NCI-H1092 (cell line): ENCODE results near the gene DMGDH.

Experiments
- DNase-seq: peaks from one replicate; lab custom pipeline; 2025; lab: John Stamatoyannopoulos, UW

Gene DMGDH

DNA sequence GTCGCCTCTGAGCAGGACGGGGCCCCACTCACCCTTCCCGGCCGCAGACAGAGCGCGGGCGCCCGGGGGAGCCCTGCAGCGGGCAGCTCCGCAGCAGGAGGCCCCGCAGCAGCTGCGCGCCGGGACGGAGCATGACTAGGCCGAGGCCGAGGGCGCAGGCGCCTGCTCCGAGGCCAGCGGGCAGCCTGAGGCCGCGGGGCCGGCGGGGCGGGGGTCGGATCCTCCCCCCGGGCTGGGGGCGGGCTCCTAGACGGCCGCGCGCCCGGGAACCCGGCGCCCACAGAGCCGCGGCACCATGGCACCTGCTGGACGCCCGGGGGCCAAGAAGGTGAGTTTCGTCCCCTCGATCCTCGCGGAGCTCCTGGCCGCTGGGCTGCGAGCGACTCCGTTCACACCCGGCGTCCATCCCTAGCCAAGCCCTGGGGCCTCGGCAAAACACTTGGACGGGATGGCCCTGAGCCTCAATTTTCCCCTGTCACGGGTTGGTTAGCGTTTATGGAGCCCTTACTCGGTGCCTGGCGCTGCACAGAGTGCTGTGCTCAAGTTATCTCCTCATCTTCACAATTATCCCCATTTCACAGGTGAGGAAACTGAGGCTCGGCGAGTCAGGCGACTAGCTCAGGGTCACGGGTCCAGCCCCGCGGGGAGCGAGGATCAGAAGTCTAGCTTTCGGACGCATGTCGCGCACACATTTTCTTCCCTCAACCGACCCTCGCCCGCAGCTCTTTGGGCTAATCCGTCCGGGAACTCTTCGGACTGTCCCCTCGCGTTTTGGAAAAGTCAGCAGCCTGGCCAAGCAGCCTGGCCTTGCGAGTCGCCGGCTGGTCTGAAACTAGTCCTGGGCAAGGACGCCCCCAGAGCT is at the start of gene DMGDH, which contains the start of gene BHMT2:
TSS of gene DMGDH (minus strand) at position 187 of the 862 bp plus-strand sequence. CDS start at position 133, 54 bp downstream.
TSS of gene BHMT2 (plus strand) at position 280 of the 862 bp plus-strand sequence. CDS start at position 296, 16 bp downstream.
- DNase-seq, result no peak

DNA sequence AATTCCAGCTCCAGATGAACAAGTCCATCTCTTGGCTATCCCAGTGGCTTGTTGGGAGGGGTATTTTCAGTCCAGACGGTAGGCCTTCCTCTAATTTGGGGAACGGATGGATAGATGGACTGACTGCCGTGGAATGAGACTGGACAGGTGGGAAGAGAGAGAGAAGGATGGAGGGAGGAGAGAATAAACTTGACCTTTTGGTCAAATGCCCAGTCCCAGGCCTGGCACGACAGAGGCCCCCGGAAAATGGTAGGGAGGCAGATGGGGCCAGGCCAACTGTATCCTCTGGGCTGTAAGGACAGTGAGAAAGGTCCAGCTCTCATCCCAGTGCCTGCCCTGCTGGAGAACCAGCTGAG is 43.2 kb upstream of the DMGDH start:
- no peak for DNase-seq

GRCh38 chr5:79111960-79112702 is 42.7 kb upstream of the DMGDH start:
- no peak for DNase-seq

GRCh38 chr5:79111387-79111959 is 42.0 kb upstream of the DMGDH start, which contains the start of gene BHMT:
TSS of gene BHMT (plus strand) at chr5:79111809. CDS start at chr5:79111886, 77 bp downstream.
- no peak for DNase-seq

- DNase-seq, result no peak
Measured at GRCh38 chr5:79109527-79110492, 40.3 kb upstream of the DMGDH start.

DNA sequence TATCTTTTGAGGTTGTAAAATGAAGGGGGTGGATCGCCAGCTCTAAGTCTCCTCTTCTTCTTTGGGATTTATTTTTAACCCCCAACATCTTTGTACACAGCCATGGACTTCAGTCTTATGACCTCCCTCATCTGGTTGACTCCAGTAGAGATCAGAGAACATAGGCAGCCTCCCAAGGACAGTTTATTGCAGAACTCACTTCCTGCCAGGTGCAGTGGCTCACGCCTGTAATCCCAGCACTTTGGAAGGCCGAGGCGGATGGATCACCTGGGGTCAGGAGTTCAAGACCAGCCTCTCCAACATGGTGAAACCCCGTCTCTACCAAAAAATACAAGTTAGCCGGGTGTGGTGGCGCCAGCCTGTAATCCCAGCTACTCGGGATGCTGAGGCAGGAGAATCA is 39.3 kb upstream of the DMGDH start:
- DNase-seq, result no peak

DNA sequence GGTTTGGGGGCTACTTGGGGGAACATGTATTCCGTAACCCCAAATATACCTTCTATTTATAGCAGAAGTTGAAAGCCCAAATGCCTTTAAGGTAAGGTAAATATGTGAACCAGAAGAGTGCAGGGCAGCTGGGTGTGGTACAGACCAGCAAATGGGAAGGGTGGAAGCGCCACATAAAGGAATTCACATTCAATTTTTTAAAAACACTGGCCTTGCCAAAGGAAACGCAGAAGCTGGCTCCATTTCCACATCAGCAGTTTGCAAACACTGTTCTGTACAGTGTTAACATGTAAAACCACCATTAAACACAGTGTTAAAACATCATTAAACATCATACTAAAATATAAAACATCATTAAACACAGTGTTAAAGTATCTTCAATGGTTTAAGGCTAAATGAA is 38.6 kb upstream of the DMGDH start:
- DNase-seq, result no peak

- no peak for DNase-seq
Measured at GRCh38 chr5:79107020-79107796, 37.7 kb upstream of the DMGDH start.

- no peak for DNase-seq
Measured at GRCh38 chr5:79105868-79106267, 36.4 kb upstream of the DMGDH start.

DNA sequence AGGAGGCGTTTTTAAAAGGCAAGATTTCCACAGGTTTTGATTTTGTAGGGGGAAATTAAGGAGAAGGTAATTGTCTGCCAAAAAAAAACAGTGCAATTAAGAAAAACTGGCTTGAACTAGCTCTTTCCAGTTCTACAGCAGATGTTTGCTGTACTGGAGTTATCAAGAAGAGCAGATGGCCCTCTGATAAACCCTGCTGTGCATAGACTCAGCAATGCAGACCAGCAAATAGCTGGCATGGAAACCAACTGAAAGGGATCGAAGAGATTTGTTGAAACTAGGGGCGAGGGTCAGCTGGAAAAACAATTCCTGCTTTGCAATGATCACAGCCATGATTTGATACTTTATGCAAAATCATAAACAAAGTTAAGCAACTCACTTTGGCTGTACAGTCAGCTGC is 24.3 kb upstream of the DMGDH start:
- peak; percentile 43 for DNase-seq

DNA sequence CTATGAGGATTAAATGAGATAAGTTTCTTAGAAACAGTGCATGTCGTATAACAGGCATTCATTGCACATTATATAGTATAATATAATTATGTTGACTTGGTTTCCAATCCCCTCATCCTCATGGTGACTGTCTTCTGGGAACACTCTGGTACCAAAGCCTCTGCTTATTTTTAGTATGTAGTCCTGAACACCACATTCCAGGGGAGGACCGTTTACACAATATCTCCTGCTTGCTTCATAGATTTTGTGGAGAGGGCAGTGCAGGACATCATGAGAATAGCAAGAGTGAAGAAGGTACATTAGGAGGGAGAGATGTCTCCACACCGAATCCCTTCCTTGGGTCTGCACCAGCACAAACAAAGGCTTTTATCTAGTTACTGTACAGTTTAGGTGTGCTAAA is 21.6 kb upstream of the DMGDH start:
- DNase-seq, result no peak

DNA sequence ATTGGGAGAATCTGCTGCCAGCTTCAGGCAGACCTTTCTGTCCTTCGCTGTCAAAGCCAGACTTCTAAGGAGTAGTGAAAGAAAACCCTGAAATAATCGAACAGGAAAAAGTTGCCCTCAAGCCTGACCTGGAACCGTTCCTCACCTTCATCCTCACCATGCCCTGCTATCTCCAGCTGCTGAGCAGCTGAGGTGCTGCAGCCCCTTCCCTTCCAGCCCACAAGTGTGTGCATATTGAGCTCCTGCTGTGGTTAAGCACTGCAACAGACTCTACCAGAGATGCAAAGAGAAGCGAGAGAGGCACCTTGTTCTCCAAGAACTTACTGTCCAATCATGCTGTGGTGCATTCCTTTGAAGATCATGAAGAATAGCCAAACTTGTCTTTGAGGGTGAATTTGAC is 19.0 kb upstream of the DMGDH start:
- DNase-seq, result no peak

DNA sequence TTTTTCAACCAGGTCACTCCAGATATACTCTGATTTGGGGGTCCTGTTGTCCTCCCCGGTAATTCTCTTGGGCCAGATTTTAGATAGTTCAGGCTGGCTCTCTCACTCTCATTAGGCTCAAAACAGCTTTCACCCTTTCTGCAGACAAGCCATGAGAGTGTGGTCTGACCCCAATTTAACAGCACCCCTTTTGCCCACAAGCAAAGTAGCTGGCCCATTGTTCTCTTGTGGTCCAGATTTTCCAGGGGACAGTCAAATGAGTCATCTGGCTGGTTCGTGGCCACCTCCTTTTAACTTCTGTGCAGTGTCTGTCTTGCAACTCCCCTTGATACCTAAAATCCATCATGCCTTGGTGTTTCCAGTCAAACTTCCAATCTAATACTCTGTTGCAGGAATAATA is 16.6 kb upstream of the DMGDH start:
- DNase-seq, result no peak

DNA sequence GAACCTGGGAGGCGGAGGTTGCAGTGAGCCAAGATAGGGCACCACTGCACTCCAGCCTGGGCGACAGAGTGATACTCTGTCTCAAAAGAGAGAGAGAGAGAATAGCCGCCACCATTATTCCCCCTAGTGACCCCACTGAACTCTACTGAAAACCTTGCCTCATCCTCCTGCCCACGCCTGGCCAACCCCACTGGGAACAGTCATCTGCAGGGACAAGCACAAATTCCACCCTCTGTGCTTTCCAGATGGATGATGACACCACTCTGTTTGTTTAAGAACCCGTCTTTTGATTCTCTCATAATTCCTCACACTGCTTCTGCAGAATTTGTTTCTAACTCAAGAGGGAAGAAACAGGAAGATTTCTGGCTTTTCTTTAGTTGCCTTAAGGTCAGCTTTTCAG is 12.3 kb upstream of the DMGDH start:
- DNase-seq, result no peak

GRCh38 chr5:79080804-79081203 is 11.3 kb upstream of the DMGDH start:
- no peak for DNase-seq

GRCh38 chr5:79077680-79078365 is 8.3 kb upstream of the DMGDH start:
- DNase-seq, result no peak

DNA sequence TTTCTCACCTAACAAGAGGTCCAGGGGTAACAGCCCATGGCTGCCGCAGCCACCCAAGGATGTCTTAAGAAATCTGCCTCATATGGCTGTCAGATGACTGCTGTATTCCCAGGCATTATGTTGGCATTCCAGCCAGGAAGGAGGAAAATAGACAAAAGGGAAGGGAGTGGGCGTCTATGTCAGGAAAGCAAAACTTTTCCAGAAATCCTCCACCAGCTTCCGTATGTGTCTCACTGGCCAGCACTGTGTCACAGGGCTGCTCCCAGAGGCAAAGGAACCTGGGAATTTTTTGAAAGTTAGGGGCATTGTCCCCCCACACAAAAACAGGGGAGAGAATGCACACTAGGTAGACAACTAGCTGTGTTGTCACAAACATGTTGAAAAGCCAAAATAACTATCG is 7.3 kb upstream of the DMGDH start:
- DNase-seq, result no peak

DNA sequence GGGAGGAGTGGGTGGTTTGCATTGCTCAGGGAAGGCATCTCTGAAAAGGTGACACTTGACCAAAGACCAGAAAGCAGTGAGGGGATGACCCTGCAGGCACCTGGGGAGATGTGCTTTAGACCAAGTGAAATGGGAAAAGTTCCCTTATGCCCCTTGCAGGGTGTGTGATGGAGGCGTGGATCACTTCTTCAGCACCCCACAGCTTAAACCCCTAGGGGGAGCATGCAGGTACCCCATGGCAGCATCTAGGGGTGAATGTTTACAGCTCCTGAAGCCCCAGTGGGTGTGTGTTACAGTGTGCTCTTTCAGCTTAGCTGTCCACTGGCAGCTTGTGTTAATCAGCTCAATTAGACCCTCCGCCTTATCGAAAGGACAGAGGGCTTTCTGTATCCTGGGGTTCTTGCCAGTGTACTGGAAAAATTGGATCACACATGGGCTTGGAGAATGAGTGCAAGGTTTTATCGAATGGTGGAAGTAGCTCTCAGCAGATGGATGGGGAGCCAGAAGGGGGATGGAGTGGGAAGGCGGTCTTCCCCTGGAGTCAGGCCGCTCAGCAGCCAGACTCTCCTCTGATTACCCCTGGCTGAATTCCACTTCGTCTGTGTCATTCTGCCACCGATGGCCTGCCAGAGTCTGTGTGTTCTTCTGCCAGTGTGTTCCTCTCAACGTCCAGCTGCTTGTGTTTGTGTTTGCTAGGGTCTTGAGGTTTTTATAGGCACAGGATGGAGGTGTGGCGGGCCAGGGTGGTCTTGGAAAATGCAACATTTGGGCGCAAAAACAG is 6.4 kb upstream of the DMGDH start:
- no peak for DNase-seq

GRCh38 chr5:79074641-79075040 is 5.2 kb upstream of the DMGDH start:
- no peak for DNase-seq

- no peak for DNase-seq
Measured at GRCh38 chr5:79070350-79070667, 835 bp upstream of the DMGDH start.
